BLaER1 treated with 17β-estradiol and CSF1 and Interleukin-3, amounts not matched to agents 10 nM and 100 nM (cell line): ENCODE results near the gene GRB14.

Source experiments
- H3K27ac ChIP-seq, 11 experiments: shearing (Covaris generic); formaldehyde crosslinking; 2 replicates each; pipeline ENCODE4 v1.8.1; 2022
- H3K27me3 ChIP-seq, 11 experiments: shearing (Covaris generic); formaldehyde crosslinking; 2 replicates each; pipeline ENCODE4 v1.8.1; 2022
- H3K36me3 ChIP-seq, 11 experiments: shearing (Covaris generic); formaldehyde crosslinking; 2 replicates each; pipeline ENCODE4 v1.8.1; 2022
- H3K4me1 ChIP-seq, 10 experiments: shearing (Covaris generic); formaldehyde crosslinking; 2 replicates each; pipeline ENCODE4 v1.8.1; 2022
- H3K4me2 ChIP-seq, 11 experiments: shearing (Covaris generic); formaldehyde crosslinking; 2 replicates each; pipeline ENCODE4 v1.8.1; 2022
- H3K4me3 ChIP-seq, 10 experiments: shearing (Covaris generic); formaldehyde crosslinking; 2 replicates each; pipeline ENCODE4 v1.8.1; 2022
- H3K9ac ChIP-seq, 11 experiments: shearing (Covaris generic); formaldehyde crosslinking; 2 replicates each; pipeline ENCODE4 v1.8.1; 2022
- H3K9me3 ChIP-seq, 11 experiments: shearing (Covaris generic); formaldehyde crosslinking; replicated peaks in 1 of 11; 2 replicates each; pipeline ENCODE4 v1.8.1; 2022
- H4K20me1 ChIP-seq, 11 experiments: shearing (Covaris generic); formaldehyde crosslinking; 2 replicates each; pipeline ENCODE4 v1.8.1; 2022
- Cebpa-rat ChIP-seq, 11 experiments: shearing (Covaris generic); IDR thresholded peaks; 2 replicates each; pipeline ENCODE4 v1.8.1; 2022

The GRB14 gene

GRCh38 chr2:164545484-164545883, 75.8 kb downstream of the GRB14 start:
- H3K27me3 ChIP-seq, result no peaks in the 10 kb centered on the region
- H3K36me3 ChIP-seq, result peaks cover 0 to 5% (median 0%) of the 10 kb centered on the region in 11 experiments; a peak in 1 of 22 replicates
- H3K9me3 ChIP-seq, result peaks cover 9 to 39% (median 32%) of the 10 kb centered on the region in 11 experiments; a peak in 21 of 22 replicates
- no peaks in the 10 kb centered on the region for H4K20me1 ChIP-seq
- no peak for TF ChIP-seq Cebpa-rat (IDR thresholded peaks at IDR 0.05)
- no peak overlapping the region for H3K9ac ChIP-seq
- peak overlapping the region in 1 of 10 experiments; percentile 3; a peak in 3 of 20 replicates for H3K4me3 ChIP-seq
- H3K4me1 ChIP-seq, result peaks cover 0 to 32% (median 15%) of the 10 kb centered on the region in 10 experiments; a peak in 11 of 20 replicates
- H3K4me2 ChIP-seq, result peak overlapping the region in 4 of 11 experiments; percentile 3 to 37 (median 24); a peak in 8 of 22 replicates
- H3K27ac ChIP-seq, result peak overlapping the region in 3 of 11 experiments; percentile 10 to 21 (median 11); a peak in 1 of 22 replicates

- no peaks in the 10 kb centered on the region for H3K27me3 ChIP-seq
- peaks cover 0 to 44% (median 20%) of the 10 kb centered on the region in 10 experiments; a peak in 15 of 20 replicates for H3K4me1 ChIP-seq
- peaks cover 9 to 32% (median 30%) of the 10 kb centered on the region in 11 experiments; a peak in 21 of 22 replicates for H3K9me3 ChIP-seq
- H4K20me1 ChIP-seq, result no peaks in the 10 kb centered on the region
- H3K9ac ChIP-seq, result no peak overlapping the region
- H3K4me2 ChIP-seq, result peak overlapping the region in 3 of 11 experiments; percentile 7 to 36 (median 12); a peak in 5 of 22 replicates
- no peak overlapping the region for H3K27ac ChIP-seq
- H3K4me3 ChIP-seq, result no peak overlapping the region
- peaks cover 0 to 5% (median 0%) of the 10 kb centered on the region in 11 experiments; a peak in 1 of 22 replicates for H3K36me3 ChIP-seq
- no peak for TF ChIP-seq Cebpa-rat (IDR thresholded peaks at IDR 0.05)
These were observed 78.7 kb downstream of the GRB14 start for GRCh38 chr2:164542581-164543021.

- Histone ChIP-seq H3K9me3 (no peaks in the 10 kb centered on the region), H3K36me3 (no peaks in the 10 kb centered on the region), H3K4me2 (peak overlapping the region in 4 of 11 experiments; percentile 5 to 41 (median 28); a peak in 7 of 22 replicates), H3K4me3 (no peak overlapping the region), H3K27me3 (no peaks in the 10 kb centered on the region), H3K9ac (no peak overlapping the region), H3K4me1 (peaks cover 0 to 28% (median 12%) of the 10 kb centered on the region in 10 experiments; a peak in 13 of 20 replicates), H4K20me1 (no peaks in the 10 kb centered on the region), H3K27ac (no peak overlapping the region)
- TF ChIP-seq Cebpa-rat (IDR thresholded peaks at IDR 0.05), result no peak
These were observed 82.9 kb downstream of the GRB14 start for GRCh38 chr2:164538240-164538866.

- Histone ChIP-seq H3K9me3 (no peaks in the 10 kb centered on the region), H4K20me1 (no peaks in the 10 kb centered on the region), H3K4me2 (no peak overlapping the region), H3K27ac (no peak overlapping the region), H3K27me3 (no peaks in the 10 kb centered on the region), H3K36me3 (no peaks in the 10 kb centered on the region), H3K9ac (no peak overlapping the region), H3K4me1 (peaks cover 0 to 21% (median 8%) of the 10 kb centered on the region in 10 experiments; a peak in 13 of 20 replicates), H3K4me3 (no peak overlapping the region)
- no peak for TF ChIP-seq Cebpa-rat (IDR thresholded peaks at IDR 0.05)
These were observed 85.8 kb downstream of the GRB14 start for GRCh38 chr2:164535280-164536025.

- peaks cover 0 to 9% (median 0%) of the 10 kb centered on the region in 10 experiments; a peak in 4 of 20 replicates for H3K4me1 ChIP-seq
- no peaks in the 10 kb centered on the region for H3K9me3 ChIP-seq
- H3K9ac ChIP-seq, result no peak overlapping the region
- H3K4me2 ChIP-seq, result no peak overlapping the region
- H3K36me3 ChIP-seq, result no peaks in the 10 kb centered on the region
- no peaks in the 10 kb centered on the region for H3K27me3 ChIP-seq
- H3K4me3 ChIP-seq, result no peak overlapping the region
- no peak overlapping the region for H3K27ac ChIP-seq
- H4K20me1 ChIP-seq, result no peaks in the 10 kb centered on the region
- TF ChIP-seq Cebpa-rat (IDR thresholded peaks at IDR 0.05), result no peak
These were observed 90.8 kb downstream of the GRB14 start for GRCh38 chr2:164530464-164530863.

GRCh38 chr2:164523726-164524125, 97.6 kb downstream of the GRB14 start:
- no peaks in the 10 kb centered on the region for H3K36me3 ChIP-seq
- H3K9me3 ChIP-seq, result peaks cover 7 to 19% (median 14%) of the 10 kb centered on the region in 11 experiments
- H3K4me3 ChIP-seq, result no peak overlapping the region
- no peak overlapping the region for H3K27ac ChIP-seq
- TF ChIP-seq Cebpa-rat (IDR thresholded peaks at IDR 0.05), result no peak
- H3K4me2 ChIP-seq, result no peak overlapping the region
- H3K4me1 ChIP-seq, result no peaks in the 10 kb centered on the region
- no peaks in the 10 kb centered on the region for H3K27me3 ChIP-seq
- no peak overlapping the region for H3K9ac ChIP-seq
- no peaks in the 10 kb centered on the region for H4K20me1 ChIP-seq

GRCh38 chr2:164523009-164523408, 98.3 kb downstream of the GRB14 start:
- H4K20me1 ChIP-seq, result no peaks in the 10 kb centered on the region
- H3K9me3 ChIP-seq, result peaks cover 14 to 26% (median 20%) of the 10 kb centered on the region in 11 experiments
- no peaks in the 10 kb centered on the region for H3K27me3 ChIP-seq
- no peak overlapping the region for H3K27ac ChIP-seq
- no peak overlapping the region for H3K4me3 ChIP-seq
- no peaks in the 10 kb centered on the region for H3K4me1 ChIP-seq
- H3K9ac ChIP-seq, result no peak overlapping the region
- no peaks in the 10 kb centered on the region for H3K36me3 ChIP-seq
- H3K4me2 ChIP-seq, result no peak overlapping the region
- no peak for TF ChIP-seq Cebpa-rat (IDR thresholded peaks at IDR 0.05)

GRCh38 chr2:164522561-164522981, 98.7 kb downstream of the GRB14 start:
- Histone ChIP-seq H3K4me3 (no peak overlapping the region), H3K4me2 (no peak overlapping the region), H3K9me3 (peaks cover 19 to 30% (median 25%) of the 10 kb centered on the region in 11 experiments), H3K27ac (no peak overlapping the region), H4K20me1 (no peaks in the 10 kb centered on the region), H3K27me3 (no peaks in the 10 kb centered on the region), H3K9ac (no peak overlapping the region), H3K4me1 (no peaks in the 10 kb centered on the region), H3K36me3 (no peaks in the 10 kb centered on the region)
- no peak for TF ChIP-seq Cebpa-rat (IDR thresholded peaks at IDR 0.05)

GRCh38 chr2:164515734-164516133, 105.5 kb downstream of the GRB14 start:
- Histone ChIP-seq H3K9ac (no peak overlapping the region), H3K9me3 (peaks cover 48 to 59% (median 55%) of the 10 kb centered on the region in 11 experiments), H4K20me1 (no peaks in the 10 kb centered on the region), H3K36me3 (peaks cover 0 to 5% (median 0%) of the 10 kb centered on the region in 11 experiments; a peak in 1 of 22 replicates), H3K27ac (no peak overlapping the region), H3K4me1 (peaks cover 21 to 48% (median 46%) of the 10 kb centered on the region in 10 experiments), H3K4me3 (no peak overlapping the region), H3K4me2 (no peak overlapping the region), H3K27me3 (no peaks in the 10 kb centered on the region)
- no peak for TF ChIP-seq Cebpa-rat (IDR thresholded peaks at IDR 0.05)
